Measurements from ENCODE around the gene SEC61A1. TPM values are rescaled to one million over a fixed set of nuclear protein-coding genes. Genes with fewer than 3 reads are reported as not detected.

The SEC61A1 gene
- total RNA-seq, 4 donors from 2014 or later: 75.1 to 139 (median 124) TPM

GRCh38 chr3:128075522-128076482 lies 23.6 kb downstream of the SEC61A1 start:
- Histone ChIP-seq H3K4me3 (peak overlapping the region; percentile 26 to 54 (median 50)), H3K27me3 (no peaks in the 10 kb centered on the region), H3K27ac (peak overlapping the region; percentile 6 to 53 (median 32)), H3K9me3 (no peaks in the 10 kb centered on the region), H3K4me1 (peaks cover 0 to 25% (median 7%) of the 10 kb centered on the region in 4 donors), H3K36me3 (peaks cover 0 to 20% (median 0%) of the 10 kb centered on the region in 3 donors)
- TF ChIP-seq POLR2A (IDR thresholded peaks at IDR 0.05) (peak in 1 of 2 donors; percentile 18), CTCF (IDR thresholded peaks at IDR 0.05) (peak; percentile 73 to 95 (median 95))
- DNase-seq: peak; percentile 74 to 95 (median 94)

GRCh38 chr3:128076483-128077201 lies 24.4 kb downstream of the SEC61A1 start:
- peak overlapping the region in 2 of 4 donors; percentile 3 to 7 for H3K27ac ChIP-seq
- peaks cover 0 to 25% (median 7%) of the 10 kb centered on the region in 4 donors for H3K4me1 ChIP-seq
- H3K36me3 ChIP-seq: peaks cover 0 to 12% (median 0%) of the 10 kb centered on the region in 3 donors
- DNase-seq: peak in 1 of 3 donors; percentile 61
- no peaks in the 10 kb centered on the region for H3K27me3 ChIP-seq
- H3K9me3 ChIP-seq: no peaks in the 10 kb centered on the region
- peak overlapping the region; percentile 26 to 54 (median 50) for H3K4me3 ChIP-seq
- TF ChIP-seq POLR2A (IDR thresholded peaks at IDR 0.05) (no peak), CTCF (IDR thresholded peaks at IDR 0.05) (no peak)

GRCh38 chr3:128077202-128077624 lies 25.0 kb downstream of the SEC61A1 start:
- H3K4me1 ChIP-seq: peaks cover 0 to 25% (median 7%) of the 10 kb centered on the region in 4 donors
- no peaks in the 10 kb centered on the region for H3K27me3 ChIP-seq
- TF ChIP-seq CTCF (IDR thresholded peaks at IDR 0.05) (no peak), POLR2A (IDR thresholded peaks at IDR 0.05) (no peak)
- H3K27ac ChIP-seq: peak overlapping the region in 2 of 4 donors; percentile 3 to 7
- H3K4me3 ChIP-seq: peak overlapping the region; percentile 26 to 54 (median 50)
- H3K9me3 ChIP-seq: no peaks in the 10 kb centered on the region
- DNase-seq: no peak
- H3K36me3 ChIP-seq: peaks cover 0 to 8% (median 0%) of the 10 kb centered on the region in 3 donors

GRCh38 chr3:128077665-128078064 lies 25.4 kb downstream of the SEC61A1 start:
- peaks cover 0 to 25% (median 7%) of the 10 kb centered on the region in 4 donors for H3K4me1 ChIP-seq
- H3K4me3 ChIP-seq: no peak overlapping the region
- H3K36me3 ChIP-seq: peaks cover 0 to 3% (median 0%) of the 10 kb centered on the region in 3 donors
- TF ChIP-seq CTCF (IDR thresholded peaks at IDR 0.05): no peak
- no peak for TF ChIP-seq POLR2A (IDR thresholded peaks at IDR 0.05)
- no peak for DNase-seq
- no peaks in the 10 kb centered on the region for H3K27me3 ChIP-seq
- peak overlapping the region in 1 of 4 donors; percentile 7 for H3K27ac ChIP-seq
- no peaks in the 10 kb centered on the region for H3K9me3 ChIP-seq

- no peaks in the 10 kb centered on the region for H3K27me3 ChIP-seq
- H3K4me1 ChIP-seq: peaks cover 0 to 25% (median 7%) of the 10 kb centered on the region in 4 donors
- no peak for DNase-seq
Measured at GRCh38 chr3:128078322-128078721, 26.1 kb downstream of the SEC61A1 start.

More at GRCh38 chr3:128078322-128078721, 26.1 kb downstream of the SEC61A1 start:
- no peak overlapping the region for H3K4me3 ChIP-seq
- TF ChIP-seq POLR2A (IDR thresholded peaks at IDR 0.05) (no peak), CTCF (IDR thresholded peaks at IDR 0.05) (no peak)
- no peaks in the 10 kb centered on the region for H3K9me3 ChIP-seq
- no peak overlapping the region for H3K27ac ChIP-seq
- no peaks in the 10 kb centered on the region for H3K36me3 ChIP-seq
